Right atrium auricular region (tissue), 2 donors: Measurements from ENCODE around the gene ITGB5. TPM values are rescaled to one million over a fixed set of nuclear protein-coding genes. Genes with fewer than 3 reads are reported as not detected.
A peak's percentile ranks its signal among the peaks of the same experiment; 100 is the strongest.

Source experiments
- DNase-seq: peaks from one replicate; pipeline ENCODE4 v3.0.0-alpha.2; 2019; ENCODE audit warnings: low spot score
- H3K27ac ChIP-seq, 2 donors: fragments of 200-600 bp; sonication (generic); 1 replicate in 1 of 2; 2 replicates in 1 of 2; pipeline ENCODE4 v1.5.1; 2016 to 2019
- H3K27me3 ChIP-seq, 2 donors: fragments of 200-600 bp; sonication (generic); one replicate each; pipeline versions ENCODE4 v1.5.1 to v1.6.0; 2017 to 2019
- H3K36me3 ChIP-seq: fragments of 200-600 bp; sonication (generic); one replicate; pipeline ENCODE4 v1.5.1; 2016
- H3K4me1 ChIP-seq, 2 donors: fragments of 200-600 bp; sonication (generic); one replicate each; pipeline versions ENCODE4 v1.5.1 to v1.6.0; 2017 to 2019
- H3K4me3 ChIP-seq, 2 donors: fragments of 200-600 bp; sonication (generic); 1 replicate in 1 of 2; 2 replicates in 1 of 2; pipeline ENCODE4 v1.5.1; 2017 to 2019; ENCODE audit warnings: mild to moderate bottlenecking in 1 of 2, moderate library complexity in 1 of 2
- H3K9me3 ChIP-seq, 2 donors: fragments of 200-600 bp; sonication (generic); one replicate each; pipeline ENCODE4 v1.5.1; 2019
- total RNA-seq, 2 donors: library from RNA; depleted of rRNA; stranded (reverse); fragments of >200 nt; gene quantifications; one replicate each; pipeline ENCODE4 v1.1.0, GENCODE V29; 2016
- TF ChIP-seq, protein P1 (sequence below), 2 donors: fragments of 200-600 bp; sonication (generic); IDR thresholded peaks; one replicate each; pipeline ENCODE4 v1.5.1; 2019; ENCODE audit warnings: antibody characterized with exemption in 2 of 2

Gene ITGB5
- total RNA-seq, 2 donors from 2014 or later, result 84.0 to 182 TPM

DNA sequence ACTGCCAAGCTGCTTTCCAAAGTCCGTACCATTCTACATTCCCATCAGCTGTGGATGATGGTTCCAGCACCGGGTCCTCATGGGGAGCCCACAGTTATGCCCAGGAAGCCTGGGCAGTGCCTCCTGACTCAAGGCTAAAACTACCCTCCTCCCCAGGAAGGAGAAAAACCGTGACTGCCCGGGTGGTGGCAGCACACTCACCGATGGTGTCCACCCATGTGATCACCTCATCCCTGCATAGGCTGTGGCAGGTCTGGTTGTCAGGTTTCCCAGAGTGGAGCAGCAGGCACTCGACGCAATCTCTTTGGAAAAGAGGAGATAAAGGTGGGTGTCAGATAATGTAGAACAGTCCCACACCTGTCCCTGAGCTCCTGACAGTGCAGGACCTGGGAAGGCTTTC, 118.4 kb downstream of the ITGB5 start:
- no peak overlapping the region for H3K4me3 ChIP-seq
- peak overlapping the region in 1 of 2 donors; percentile 77 for H3K27ac ChIP-seq
- no peaks in the 10 kb centered on the region for H3K9me3 ChIP-seq
- no peaks in the 10 kb centered on the region for H3K27me3 ChIP-seq
- peaks cover 0 to 49% of the 10 kb centered on the region in 2 donors for H3K4me1 ChIP-seq
- peaks cover 50% of the 10 kb centered on the region for H3K36me3 ChIP-seq
- DNase-seq, result no peak
- TF ChIP-seq, protein P1, sequence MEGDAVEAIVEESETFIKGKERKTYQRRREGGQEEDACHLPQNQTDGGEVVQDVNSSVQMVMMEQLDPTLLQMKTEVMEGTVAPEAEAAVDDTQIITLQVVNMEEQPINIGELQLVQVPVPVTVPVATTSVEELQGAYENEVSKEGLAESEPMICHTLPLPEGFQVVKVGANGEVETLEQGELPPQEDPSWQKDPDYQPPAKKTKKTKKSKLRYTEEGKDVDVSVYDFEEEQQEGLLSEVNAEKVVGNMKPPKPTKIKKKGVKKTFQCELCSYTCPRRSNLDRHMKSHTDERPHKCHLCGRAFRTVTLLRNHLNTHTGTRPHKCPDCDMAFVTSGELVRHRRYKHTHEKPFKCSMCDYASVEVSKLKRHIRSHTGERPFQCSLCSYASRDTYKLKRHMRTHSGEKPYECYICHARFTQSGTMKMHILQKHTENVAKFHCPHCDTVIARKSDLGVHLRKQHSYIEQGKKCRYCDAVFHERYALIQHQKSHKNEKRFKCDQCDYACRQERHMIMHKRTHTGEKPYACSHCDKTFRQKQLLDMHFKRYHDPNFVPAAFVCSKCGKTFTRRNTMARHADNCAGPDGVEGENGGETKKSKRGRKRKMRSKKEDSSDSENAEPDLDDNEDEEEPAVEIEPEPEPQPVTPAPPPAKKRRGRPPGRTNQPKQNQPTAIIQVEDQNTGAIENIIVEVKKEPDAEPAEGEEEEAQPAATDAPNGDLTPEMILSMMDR (IDR thresholded peaks at IDR 0.05), result peak in 1 of 2 donors; percentile 47

DNA sequence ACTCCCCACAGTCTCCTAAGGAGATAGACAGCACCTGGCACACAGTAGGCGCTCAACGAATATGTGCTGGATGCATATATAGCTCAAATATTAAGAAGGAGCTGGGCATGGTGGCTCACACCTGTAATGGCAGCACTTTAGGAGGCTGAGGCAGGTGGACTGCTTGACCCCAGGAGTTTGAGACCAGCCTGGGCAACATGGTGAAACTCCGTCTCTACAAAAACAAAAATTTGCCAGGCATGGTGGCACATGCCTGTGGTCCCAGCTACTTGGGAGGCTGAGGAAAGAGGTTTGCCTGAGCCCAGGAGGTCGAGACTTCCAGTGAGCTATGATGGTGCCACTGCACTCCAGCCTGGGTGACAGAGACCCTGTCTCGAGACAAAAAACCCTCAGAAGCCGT, 119.5 kb downstream of the ITGB5 start:
- no peaks in the 10 kb centered on the region for H3K27me3 ChIP-seq
- H3K27ac ChIP-seq, result no peak overlapping the region
- TF ChIP-seq, protein P1 (IDR thresholded peaks at IDR 0.05), result no peak
- no peak overlapping the region for H3K4me3 ChIP-seq
- H3K9me3 ChIP-seq, result no peaks in the 10 kb centered on the region
- peaks cover 62% of the 10 kb centered on the region for H3K36me3 ChIP-seq
- DNase-seq, result no peak
- peaks cover 0 to 37% of the 10 kb centered on the region in 2 donors for H3K4me1 ChIP-seq

DNA sequence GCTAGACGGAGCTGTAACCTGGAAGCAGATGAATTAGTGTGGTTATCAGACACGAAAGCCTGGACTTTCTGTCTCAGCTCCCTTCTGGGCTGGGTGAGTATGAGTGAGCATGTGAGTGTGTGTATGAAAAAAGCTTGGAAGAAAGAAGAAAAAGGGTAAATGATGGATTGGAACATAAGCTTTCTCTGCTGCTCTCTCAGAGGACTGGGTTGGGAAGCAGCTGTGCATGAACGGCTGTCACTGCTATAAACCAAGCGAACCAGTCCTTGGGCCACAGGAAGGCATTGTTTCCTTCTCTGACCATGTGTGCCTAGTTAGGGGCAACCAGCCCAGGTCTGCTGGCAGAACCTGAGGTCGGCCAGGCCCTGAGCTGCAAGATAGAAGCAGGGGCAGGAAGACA, 119.9 kb downstream of the ITGB5 start:
- DNase-seq, result no peak
- H3K27ac ChIP-seq, result no peak overlapping the region
- H3K4me1 ChIP-seq, result peaks cover 0 to 33% of the 10 kb centered on the region in 2 donors
- H3K4me3 ChIP-seq, result no peak overlapping the region
- H3K27me3 ChIP-seq, result no peaks in the 10 kb centered on the region
- TF ChIP-seq, protein P1 (IDR thresholded peaks at IDR 0.05), result no peak
- H3K9me3 ChIP-seq, result no peaks in the 10 kb centered on the region
- peaks cover 62% of the 10 kb centered on the region for H3K36me3 ChIP-seq

DNA sequence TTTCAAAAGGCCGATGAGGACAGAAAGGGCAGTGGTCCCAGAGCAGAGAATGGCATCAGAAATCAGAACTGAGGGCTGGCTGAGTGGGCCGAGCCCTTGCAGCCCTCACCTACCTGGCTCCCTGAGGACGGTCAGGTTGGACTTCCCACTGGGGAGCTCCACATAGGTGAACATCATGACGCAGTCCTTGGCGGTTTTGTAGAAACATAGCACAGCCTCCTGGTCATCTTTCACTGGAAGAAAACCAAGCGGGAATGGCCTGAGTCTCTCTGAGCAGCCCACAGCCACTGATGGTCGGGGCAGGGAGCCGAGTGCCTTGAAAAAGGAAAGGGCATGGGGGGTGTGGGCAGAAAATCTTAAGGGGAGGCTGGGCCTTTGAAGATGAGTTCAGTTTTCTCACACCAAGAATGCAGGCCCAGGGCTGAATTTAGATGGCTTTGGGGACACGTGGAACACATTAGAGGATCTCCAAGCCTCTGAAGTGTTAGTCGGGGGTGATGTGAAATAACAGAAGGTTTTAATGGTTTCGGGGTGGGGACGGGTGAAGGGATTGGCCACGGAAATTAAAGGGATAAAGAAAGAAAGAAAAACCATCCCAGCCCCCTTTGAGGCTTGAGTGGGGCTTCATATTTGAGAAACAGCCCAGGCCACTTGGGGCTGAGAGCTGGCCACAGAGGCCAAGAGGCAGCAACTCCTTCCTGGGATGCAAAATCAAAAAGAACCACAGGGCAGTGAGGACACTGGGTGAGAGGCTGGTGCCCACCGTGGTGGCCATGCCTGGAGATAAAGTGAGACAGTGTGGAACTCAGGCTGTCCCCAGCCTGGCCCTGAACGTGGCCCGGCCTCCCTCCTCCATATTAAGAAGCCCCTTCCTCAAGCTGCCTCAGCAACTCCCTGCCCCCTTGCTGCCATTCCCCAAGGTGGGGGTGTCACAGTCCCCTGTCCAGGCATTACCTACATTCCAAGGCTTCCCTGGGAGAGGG, 120.8 kb downstream of the ITGB5 start:
- no peaks in the 10 kb centered on the region for H3K9me3 ChIP-seq
- no peak overlapping the region for H3K4me3 ChIP-seq
- H3K27ac ChIP-seq, result no peak overlapping the region
- no peak for DNase-seq
- no peaks in the 10 kb centered on the region for H3K27me3 ChIP-seq
- TF ChIP-seq, protein P1 (IDR thresholded peaks at IDR 0.05), result no peak
- H3K4me1 ChIP-seq, result peaks cover 0 to 33% of the 10 kb centered on the region in 2 donors
- peaks cover 62% of the 10 kb centered on the region for H3K36me3 ChIP-seq

DNA sequence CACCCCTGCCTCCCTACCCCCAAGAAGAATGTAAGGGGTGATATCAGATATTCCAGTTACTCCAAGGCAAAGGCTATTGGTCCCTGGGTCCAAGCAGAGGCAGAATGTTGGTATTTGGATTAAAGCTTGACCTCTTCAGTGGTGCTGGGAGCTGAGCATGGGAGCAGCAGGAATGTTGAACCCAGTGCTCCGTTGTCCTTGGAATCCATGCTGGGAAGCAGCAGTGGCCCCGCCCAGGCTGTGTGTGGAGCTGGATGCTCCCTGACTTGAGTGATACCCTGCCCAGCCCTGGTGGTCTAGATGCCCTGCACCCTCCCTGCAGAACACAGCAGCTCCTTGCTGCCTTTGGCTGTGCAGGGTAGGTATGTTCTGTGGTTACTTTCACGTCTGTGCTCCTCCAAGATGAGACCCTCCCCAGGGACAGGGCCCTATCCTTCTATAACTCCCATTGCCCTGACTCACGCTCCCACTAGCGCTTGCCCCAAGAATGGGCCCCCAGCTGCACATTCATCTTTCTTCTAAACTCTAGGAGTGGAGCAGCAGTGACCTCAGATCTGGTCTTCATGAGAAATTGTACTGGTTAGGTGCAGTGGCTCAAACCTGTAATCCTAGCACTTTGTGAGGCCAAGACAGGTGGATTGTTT, 121.8 kb downstream of the ITGB5 start:
- Histone ChIP-seq H3K4me3 (no peak overlapping the region), H3K36me3 (peaks cover 62% of the 10 kb centered on the region), H3K27ac (no peak overlapping the region), H3K27me3 (no peaks in the 10 kb centered on the region), H3K9me3 (no peaks in the 10 kb centered on the region), H3K4me1 (peaks cover 0 to 33% of the 10 kb centered on the region in 2 donors)
- DNase-seq, result no peak
- TF ChIP-seq, protein P1 (IDR thresholded peaks at IDR 0.05), result no peak
